GM23248 (cell line): ENCODE data around the gene IKZF3.

Experiments
- EZH2 ChIP-seq: fragments of 200-600 bp; sonication (generic); IDR thresholded peaks from 2 replicates; pipeline ENCODE4 v1.6.1; 2018; ENCODE audit warnings: antibody characterized with exemption, mild to moderate bottlenecking; ENCODE audit not compliant: insufficient read depth, poor library complexity, severe bottlenecking
- EZH2phosphoT487 ChIP-seq: fragments of 200-600 bp; sonication (generic); IDR thresholded peaks from 2 replicates; pipeline ENCODE4 v1.6.1; 2018; ENCODE audit warnings: antibody characterized with exemption, moderate library complexity, mild to moderate bottlenecking, low read depth; ENCODE audit not compliant: insufficient read depth

- TF ChIP-seq EZH2, result no peak
- no peak for TF ChIP-seq EZH2phosphoT487
These were observed 112.5 kb downstream of the IKZF3 start for GRCh38 chr17:39751637-39752036.
